GM19438 (cell line): ENCODE measurements around the gene RPL15.
"Not testable (repeated sequence)": the region's sequence is repeated elsewhere in the genome, so short reads cannot be mapped to it uniquely, and the experiment has no call there.

Experiments used
- ATAC-seq: cut with Tn5 transposase; IDR thresholded peaks from one replicate; pipeline ENCODE4 v1.9.1; 2021; ENCODE audit warnings: low read depth; ENCODE audit not compliant: unreplicated experiment

RPL15 gene

GRCh38 chr3:23888617-23889228 is 28.2 kb upstream of the RPL15 start:
- ATAC-seq: no peak

- no peak for ATAC-seq
Observed at GRCh38 chr3:23889386-23889785, 27.5 kb upstream of the RPL15 start.

- no peak for ATAC-seq
Observed at GRCh38 chr3:23889950-23890349, 27.0 kb upstream of the RPL15 start.

- ATAC-seq: no peak
Observed at GRCh38 chr3:23894254-23895061, 22.5 kb upstream of the RPL15 start.

- ATAC-seq: no peak
Observed at GRCh38 chr3:23895181-23895580, 21.8 kb upstream of the RPL15 start.

- no peak for ATAC-seq
Observed at GRCh38 chr3:23900744-23901143, 16.2 kb upstream of the RPL15 start.

- no peak for ATAC-seq
Observed at GRCh38 chr3:23904545-23904944, 12.4 kb upstream of the RPL15 start.

- no peak for ATAC-seq
Observed at GRCh38 chr3:23909341-23909740, 7.6 kb upstream of the RPL15 start.

GRCh38 chr3:23911397-23911796 is 5.5 kb upstream of the RPL15 start:
- ATAC-seq: no peak

GRCh38 chr3:23912335-23912734 is 4.6 kb upstream of the RPL15 start:
- not testable (repeated sequence) for ATAC-seq

- ATAC-seq: no peak
Observed at GRCh38 chr3:23913182-23913581, 3.8 kb upstream of the RPL15 start.

GRCh38 chr3:23913873-23914743 is 2.8 kb upstream of the RPL15 start:
- no peak for ATAC-seq

GRCh38 chr3:23915537-23916108 is 1.3 kb upstream of the RPL15 start:
- no peak for ATAC-seq

- ATAC-seq: peak; percentile 47
Observed at GRCh38 chr3:23916152-23916885, 613 bp upstream of the RPL15 start.

GRCh38 chr3:23917679-23918303 is 859 bp downstream of the RPL15 start:
- not testable (repeated sequence) for ATAC-seq

GRCh38 chr3:23918331-23918730 is 1.4 kb downstream of the RPL15 start:
- ATAC-seq: not testable (repeated sequence)

GRCh38 chr3:23919628-23920027 is 2.7 kb downstream of the RPL15 start:
- ATAC-seq: no peak

- no peak for ATAC-seq
Observed at GRCh38 chr3:23920151-23920655, 3.3 kb downstream of the RPL15 start.

GRCh38 chr3:23921052-23921511 is 4.2 kb downstream of the RPL15 start:
- ATAC-seq: no peak
